ENCODE data around the gene LONP1.

DNA sequence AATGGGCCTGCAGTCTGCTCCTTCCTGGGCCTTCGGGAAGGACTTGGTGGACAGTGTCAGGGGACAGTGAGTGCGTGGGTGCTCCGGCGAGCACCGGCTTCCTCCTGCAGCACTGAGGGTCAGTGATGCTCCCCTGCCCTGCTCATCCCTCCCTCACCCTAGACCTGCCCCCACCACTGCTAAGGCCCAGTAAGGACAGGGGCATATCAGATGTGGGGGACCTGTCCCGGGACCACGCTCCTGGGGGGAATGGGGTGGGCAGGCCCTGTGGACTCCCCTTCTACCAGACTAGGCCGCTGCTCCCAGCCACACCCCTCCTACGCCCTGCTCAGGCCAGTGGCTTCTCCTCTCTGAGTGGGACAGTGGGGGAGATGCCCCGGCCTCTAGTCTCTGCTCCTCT lies 42.8 kb downstream of the LONP1 start:
- TF ChIP-seq POLR2A (IDR thresholded peaks at IDR 0.05; ENCODE audit: low read depth, low read length): no peak
- TF ChIP-seq POLR2AphosphoS5 (IDR thresholded peaks at IDR 0.05; ENCODE audit: low read depth, low read length): no peak

Data from GM12892 (cell line).